Vagina (tissue), 2 donors: Measurements from ENCODE around the gene GPC5.

Source experiments
- CTCF ChIP-seq, 3 experiments: fragments of 450-650 bp in 2 of 3; fragments of 200-600 bp in 1 of 3; sonication (generic) in 1 of 3; IDR thresholded peaks; one replicate each; pipeline ENCODE4 v1.5.1; 2017 to 2019; ENCODE audit warnings: antibody characterized with exemption in 3 of 3, mild to moderate bottlenecking in 2 of 3, moderate library complexity in 2 of 3
- POLR2A ChIP-seq, 2 donors: fragments of 450-650 bp; IDR thresholded peaks; one replicate each; pipeline ENCODE4 v1.6.1; 2017; ENCODE audit warnings: antibody characterized with exemption in 2 of 2, mild to moderate bottlenecking in 2 of 2, moderate library complexity in 2 of 2

GRCh38 chr13:92512852-92513251 lies 1114.4 kb downstream of the GPC5 start:
- TF ChIP-seq CTCF (IDR thresholded peaks at IDR 0.05) (no peak), POLR2A (IDR thresholded peaks at IDR 0.05) (no peak)
